GM19239 (cell line): ENCODE data around the gene DDX10.
"Not testable (repeated sequence)": the region's sequence is repeated elsewhere in the genome, so short reads cannot be mapped to it uniquely, and the experiment has no call there.

Source experiments
- DNase-seq: peaks from one replicate; pipeline ENCODE4 v3.0.0; 2011; ENCODE audit warnings: low spot score; ENCODE audit not compliant: insufficient read length
- FAIRE-seq: peaks from 2 replicates; lab custom pipeline; 2011; peaks lifted over from hg19 to GRCh38; lab: Jason Lieb, UNC

The DDX10 gene

GRCh38 chr11:108758458-108758857 lies 93.6 kb downstream of the DDX10 start:
- no peak for FAIRE-seq
- no peak for DNase-seq

- FAIRE-seq (peak; percentile 8), DNase-seq (no peak)
Measured at GRCh38 chr11:108766596-108767173, 101.8 kb downstream of the DDX10 start.

DNA sequence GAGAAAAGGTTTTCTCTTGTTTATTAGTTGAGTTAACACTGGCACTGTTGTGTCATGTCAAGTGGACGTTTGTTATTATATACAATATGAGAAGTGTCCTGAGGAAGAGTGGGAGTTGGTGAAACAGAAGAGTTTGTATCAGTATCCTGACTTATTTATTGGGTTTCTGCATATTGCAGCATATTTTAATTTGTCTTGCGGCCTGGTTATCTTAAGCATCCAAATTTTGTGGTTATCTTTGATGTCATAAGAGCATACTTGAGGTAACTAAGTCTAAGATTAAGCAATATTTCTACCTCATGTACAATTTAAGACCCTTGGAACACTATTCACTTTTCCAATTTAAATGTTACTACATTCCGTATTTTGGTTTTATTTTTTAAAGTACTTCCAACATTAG lies 103.5 kb downstream of the DDX10 start:
- FAIRE-seq (no peak), DNase-seq (no peak)

GRCh38 chr11:108768964-108769363 lies 104.1 kb downstream of the DDX10 start:
- peak; percentile 68 for FAIRE-seq
- no peak for DNase-seq

- FAIRE-seq: no peak
Measured at GRCh38 chr11:108774037-108774730, 109.3 kb downstream of the DDX10 start.

GRCh38 chr11:108775324-108775723 lies 110.5 kb downstream of the DDX10 start:
- DNase-seq: no peak
- no peak for FAIRE-seq

More at GRCh38 chr11:108774037-108774730, 109.3 kb downstream of the DDX10 start:
- DNase-seq: no peak

DNA sequence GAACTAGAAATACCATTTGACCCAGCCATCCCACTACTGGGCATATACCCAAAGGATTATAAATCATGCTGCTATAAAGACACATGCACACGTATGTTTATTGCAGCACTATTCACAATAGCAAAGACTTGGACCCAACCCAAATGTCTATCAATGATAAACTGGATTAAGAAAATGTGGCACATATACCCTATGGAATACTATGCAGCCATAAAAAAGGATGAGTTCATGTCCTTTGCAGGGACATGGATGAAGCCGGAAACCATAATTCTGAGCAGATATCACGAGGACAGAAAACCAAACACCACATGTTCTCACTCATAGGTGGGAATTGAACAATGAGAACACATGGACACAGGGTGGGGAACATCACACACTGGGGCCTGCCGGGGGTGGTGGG lies 114.3 kb downstream of the DDX10 start:
- FAIRE-seq, DNase-seq: not testable (repeated sequence)

DNA sequence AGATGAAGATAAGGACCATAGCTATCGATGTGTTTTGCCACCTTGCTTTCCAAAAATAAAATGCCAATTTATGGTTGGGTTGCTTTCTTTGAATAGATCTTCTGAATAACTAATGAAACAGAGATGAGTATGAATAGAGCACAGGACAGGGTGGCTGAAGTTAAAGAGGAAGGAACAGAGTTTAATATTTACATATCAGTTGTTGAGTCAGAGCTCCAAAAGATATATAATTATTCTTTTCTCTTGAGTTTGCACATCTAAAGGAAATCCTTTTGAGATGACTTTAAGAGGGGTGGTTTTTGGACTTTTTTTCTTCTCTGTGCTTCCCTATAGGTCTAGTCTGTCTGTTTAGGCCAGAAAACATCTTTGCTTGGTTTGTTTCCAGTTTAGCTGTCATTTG lies 115.2 kb downstream of the DDX10 start:
- DNase-seq: no peak
- no peak for FAIRE-seq

DNA sequence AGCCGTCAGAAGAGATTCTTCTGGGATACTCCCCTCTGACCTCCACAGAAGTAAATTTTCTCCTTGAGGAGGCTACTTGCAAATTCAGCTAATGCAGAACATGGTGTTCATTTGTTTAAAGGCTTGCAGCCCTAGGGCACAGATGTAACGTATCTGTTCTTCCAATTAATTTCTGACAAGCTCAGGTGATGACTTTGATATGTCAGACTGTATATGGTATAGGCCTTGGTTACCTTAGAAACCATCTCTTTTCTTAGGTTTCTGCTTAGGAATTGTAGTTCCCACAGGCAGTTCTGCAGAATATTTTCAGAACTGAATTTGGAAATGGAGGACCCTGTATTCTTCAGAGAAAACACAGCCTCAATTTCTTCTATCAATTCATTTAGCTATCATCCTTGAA lies 117.1 kb downstream of the DDX10 start:
- FAIRE-seq (no peak), DNase-seq (no peak)

GRCh38 chr11:108786281-108786990 lies 121.6 kb downstream of the DDX10 start:
- FAIRE-seq (no peak), DNase-seq (no peak)

- DNase-seq (no peak), FAIRE-seq (no peak)
Measured at GRCh38 chr11:108787105-108787504, 122.2 kb downstream of the DDX10 start.

- peak; percentile 68 for FAIRE-seq
- no peak for DNase-seq
Measured at GRCh38 chr11:108788565-108789199, 123.8 kb downstream of the DDX10 start.

DNA sequence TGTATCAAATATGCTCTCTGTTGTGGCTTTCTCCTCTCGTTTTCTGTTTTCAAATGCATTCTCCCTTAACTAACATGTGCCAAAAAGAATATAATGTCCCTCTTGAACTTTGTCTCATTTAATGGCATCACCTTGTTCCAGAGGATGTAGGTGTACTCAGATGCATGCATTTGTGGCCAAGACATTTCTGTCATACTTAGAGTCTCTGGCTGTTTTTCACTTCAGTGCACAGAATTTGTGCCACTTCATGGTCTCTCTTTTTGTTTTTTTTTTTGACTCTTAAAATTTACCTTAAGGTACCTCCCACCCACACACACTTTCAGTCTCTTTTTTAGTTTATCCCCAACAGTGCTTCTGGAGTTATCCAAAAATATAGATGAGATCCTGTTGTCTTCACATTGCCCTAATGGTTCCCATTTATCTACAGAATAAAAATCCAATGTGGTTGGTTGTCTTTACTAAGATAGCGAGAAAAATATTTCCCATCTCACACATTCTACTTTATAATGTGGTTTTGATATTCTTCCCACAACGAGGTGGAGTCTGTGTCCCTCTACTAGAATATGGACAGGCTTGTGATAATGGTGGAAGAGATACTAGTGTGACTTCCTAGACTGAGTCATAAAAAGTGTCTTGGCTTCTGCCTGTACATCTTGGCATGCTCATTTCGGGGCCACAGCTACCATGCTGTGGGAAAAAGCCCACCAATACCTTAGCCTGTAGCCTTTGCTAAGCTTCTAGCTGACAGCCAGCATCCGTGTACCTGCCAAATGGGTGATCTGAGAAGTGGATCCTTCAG lies 125.8 kb downstream of the DDX10 start:
- no peak for FAIRE-seq
- DNase-seq: no peak

- DNase-seq (no peak), FAIRE-seq (no peak)
Measured at GRCh38 chr11:108793138-108793537, 128.3 kb downstream of the DDX10 start.

DNA sequence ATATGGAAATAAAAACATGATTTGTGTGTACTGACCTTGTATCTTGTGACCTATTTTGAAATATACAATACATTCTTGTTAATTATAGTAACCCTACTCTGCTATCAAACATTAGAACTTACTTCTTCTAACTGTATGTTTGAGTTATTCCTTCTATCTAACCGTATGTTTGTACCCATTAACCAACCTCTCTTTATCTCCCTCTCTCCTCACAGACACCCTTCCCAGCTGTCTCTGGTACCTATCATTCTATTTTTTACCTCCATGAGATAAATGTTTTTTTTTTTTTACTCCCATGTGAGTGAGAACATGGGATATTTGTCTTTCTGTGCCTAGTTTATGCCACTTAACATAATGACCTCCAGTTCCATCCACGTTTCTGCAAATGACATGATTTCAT lies 128.7 kb downstream of the DDX10 start:
- FAIRE-seq (no peak), DNase-seq (no peak)

GRCh38 chr11:108796551-108796950 lies 131.7 kb downstream of the DDX10 start:
- DNase-seq (no peak), FAIRE-seq (no peak)

DNA sequence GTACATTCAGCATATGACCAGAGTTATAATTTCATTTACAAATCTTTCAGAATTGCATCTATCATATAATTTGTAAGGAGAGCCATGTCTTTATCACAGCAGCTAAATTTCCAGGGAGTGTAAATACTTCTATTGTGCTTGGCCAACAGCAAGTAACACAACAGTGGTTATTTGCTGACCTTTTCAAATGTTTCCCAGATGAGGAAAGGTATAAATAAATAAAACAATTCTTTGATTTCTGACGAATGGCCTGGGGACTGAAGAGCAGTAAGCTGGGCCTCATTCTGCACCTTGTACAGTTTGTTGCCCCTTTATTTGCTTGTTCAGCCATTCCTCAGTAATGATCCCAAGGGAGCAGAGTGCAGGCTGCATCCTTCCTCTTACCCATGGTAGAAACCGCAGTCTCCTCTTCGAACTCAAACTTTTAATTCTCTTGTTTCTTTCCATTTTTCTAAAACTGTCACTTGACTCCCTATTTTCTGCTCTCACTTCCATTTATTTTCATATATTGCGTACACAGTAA lies 132.8 kb downstream of the DDX10 start:
- FAIRE-seq (no peak), DNase-seq (no peak)

GRCh38 chr11:108802492-108802891 lies 137.6 kb downstream of the DDX10 start:
- no peak for FAIRE-seq

GRCh38 chr11:108803776-108804175 lies 138.9 kb downstream of the DDX10 start:
- DNase-seq (no peak), FAIRE-seq (no peak)

More at GRCh38 chr11:108802492-108802891, 137.6 kb downstream of the DDX10 start:
- no peak for DNase-seq

DNA sequence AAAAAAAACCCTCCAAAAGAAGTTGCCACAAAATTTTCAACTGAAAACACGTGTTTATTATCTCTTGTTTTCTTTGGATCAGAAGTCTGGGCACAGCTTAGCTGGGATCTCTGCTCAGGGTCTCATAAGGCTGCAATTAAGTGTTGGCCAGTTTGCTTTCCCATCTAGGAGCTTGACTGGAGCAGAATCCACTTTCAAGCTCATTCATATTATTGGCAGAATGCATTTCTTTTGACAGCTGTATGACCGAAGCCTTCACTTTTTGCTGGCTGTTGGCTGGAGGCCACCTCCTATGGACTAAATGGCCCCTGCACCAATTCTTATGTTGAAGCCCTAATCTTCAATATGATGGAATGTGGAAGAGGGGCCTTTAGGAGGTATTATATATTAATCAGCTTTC lies 139.6 kb downstream of the DDX10 start:
- DNase-seq (no peak), FAIRE-seq (no peak)
